HG02938 (cell line): Measurements from ENCODE around the gene MYBPC2.

Experiments used
- ATAC-seq: cut with Tn5 transposase; IDR thresholded peaks from one replicate; pipeline ENCODE4 v1.9.1; 2021; ENCODE audit warnings: mild to moderate bottlenecking, moderate library complexity; ENCODE audit not compliant: unreplicated experiment

Gene MYBPC2

GRCh38 chr19:50513746-50514345 lies 81.2 kb downstream of the MYBPC2 start, which contains the start of gene ASPDH:
ASPDH (minus strand) TSS chr19:50513913; CDS start chr19:50513823, 90 bp downstream.
- no peak for ATAC-seq

- no peak for ATAC-seq
These were observed 81.9 kb downstream of the MYBPC2 start for GRCh38 chr19:50514346-50515167.

- no peak for ATAC-seq
These were observed 82.5 kb downstream of the MYBPC2 start for GRCh38 chr19:50515168-50515561.
